ENCODE measurements around the gene EGR2. TPM values are rescaled to one million over a fixed set of nuclear protein-coding genes. Genes with fewer than 3 reads are reported as not detected.

Gene EGR2
- total RNA-seq, 1 experiment from 2014 or later: 2.6 TPM

- no peak overlapping the region for H4K91ac ChIP-seq (ENCODE audit: insufficient read length, low read depth, low read length)
- no peak overlapping the region for H3K18ac ChIP-seq (ENCODE audit: insufficient read length, low read depth, low read length)
- H4K8ac ChIP-seq (replicated peaks; ENCODE audit: insufficient read length, low read depth, low read length): no peak overlapping the region
- H3K4me2 ChIP-seq (ENCODE audit: insufficient read depth, insufficient read length, low read length): no peak overlapping the region
- H3T11ph ChIP-seq (ENCODE audit: low read length): no peak overlapping the region
- H4K5ac ChIP-seq (ENCODE audit: insufficient read length, low read depth, low read length): no peak overlapping the region
- H4K20me1 ChIP-seq (ENCODE audit: control insufficient read depth, insufficient read depth, insufficient read length): no peaks in the 10 kb centered on the region
- H2BK12ac ChIP-seq (ENCODE audit: insufficient read length, low read depth, low read length): no peak overlapping the region
- H3K4me1 ChIP-seq (ENCODE audit: insufficient read depth, low read length): no peaks in the 10 kb centered on the region
- H3K14ac ChIP-seq (ENCODE audit: insufficient read depth, low read length): no peak overlapping the region
- no peaks in the 10 kb centered on the region for H3K9me3 ChIP-seq (ENCODE audit: control insufficient read depth, low read depth, low read length)
- Mint-ChIP-seq H3K27ac (peak overlapping the region in 2 of 3 experiments; percentile 66 to 76; a peak in 3 of 7 replicates), H3K27me3 (ENCODE audit: low read depth) (no peaks in the 10 kb centered on the region), H3K4me1 (peaks cover 3 to 4% of the 10 kb centered on the region in 2 experiments), H3K36me3 (ENCODE audit: insufficient read depth in 1 of 3, low read depth in 3 of 3) (no peaks in the 10 kb centered on the region), H3K9me3 (peaks cover 0 to 6% of the 10 kb centered on the region in 2 experiments; a peak in 1 of 5 replicates), H3K4me3 (no peak overlapping the region)
- H2BK5ac ChIP-seq (ENCODE audit: insufficient read length, low read length): no peak overlapping the region
- no peaks in the 10 kb centered on the region for H3K79me2 ChIP-seq (ENCODE audit: insufficient read depth, low read length)
- no peaks in the 10 kb centered on the region for H3K23me2 ChIP-seq (ENCODE audit: insufficient read length, low read depth, low read length, poor library complexity, severe bottlenecking)
- no peaks in the 10 kb centered on the region for H3K79me1 ChIP-seq (ENCODE audit: insufficient read depth, low read depth, low read length, poor library complexity, severe bottlenecking)
- no peak overlapping the region for H3K23ac ChIP-seq (ENCODE audit: insufficient read length, low read depth, low read length)
- H2BK15ac ChIP-seq (ENCODE audit: low read depth, low read length): no peak overlapping the region
- no peak overlapping the region for H3K4ac ChIP-seq (ENCODE audit: low read depth, low read length)
- H3K27ac ChIP-seq (ENCODE audit: insufficient read length, low read depth, low read length): no peak overlapping the region
- H2AK5ac ChIP-seq (ENCODE audit: insufficient read length, low read length): no peak overlapping the region
- H3K9ac ChIP-seq (ENCODE audit: extremely low read depth, insufficient read length, low read length): no peak overlapping the region
- no peak overlapping the region for H2BK120ac ChIP-seq (ENCODE audit: low read depth, low read length, poor library complexity, severe bottlenecking)
- WGBS (ENCODE audit: extremely low coverage, insufficient read length, low lambda C conversion rate): no CpG with 5 or more reads among the region's 4 CpGs
- H2AFZ ChIP-seq (ENCODE audit: low read length): no peak overlapping the region
- H3K27me3 ChIP-seq (ENCODE audit: insufficient read depth, low read length): no peaks in the 10 kb centered on the region
- TF ChIP-seq CTCF (conservative IDR thresholded peaks at IDR 0.05): no peak
- no peak overlapping the region for H2BK20ac ChIP-seq (ENCODE audit: low read depth, low read length, poor library complexity, severe bottlenecking)
- DNase-seq: no peak
- H3K56ac ChIP-seq (ENCODE audit: insufficient read length, low read depth, low read length): no peak overlapping the region
Observed at GRCh38 chr10:62830679-62831078, 14.5 kb upstream of the EGR2 start.

All from H9 (cell line).